GM19035 (cell line): ENCODE results near the gene SMIM36.
"Not testable (repeated sequence)": the region's sequence is repeated elsewhere in the genome, so short reads cannot be mapped to it uniquely, and the experiment has no call there.

ENCODE experiments used
- ATAC-seq: cut with Tn5 transposase; IDR thresholded peaks from one replicate; pipeline ENCODE4 v1.9.1; 2021; ENCODE audit not compliant: unreplicated experiment

Gene SMIM36

DNA sequence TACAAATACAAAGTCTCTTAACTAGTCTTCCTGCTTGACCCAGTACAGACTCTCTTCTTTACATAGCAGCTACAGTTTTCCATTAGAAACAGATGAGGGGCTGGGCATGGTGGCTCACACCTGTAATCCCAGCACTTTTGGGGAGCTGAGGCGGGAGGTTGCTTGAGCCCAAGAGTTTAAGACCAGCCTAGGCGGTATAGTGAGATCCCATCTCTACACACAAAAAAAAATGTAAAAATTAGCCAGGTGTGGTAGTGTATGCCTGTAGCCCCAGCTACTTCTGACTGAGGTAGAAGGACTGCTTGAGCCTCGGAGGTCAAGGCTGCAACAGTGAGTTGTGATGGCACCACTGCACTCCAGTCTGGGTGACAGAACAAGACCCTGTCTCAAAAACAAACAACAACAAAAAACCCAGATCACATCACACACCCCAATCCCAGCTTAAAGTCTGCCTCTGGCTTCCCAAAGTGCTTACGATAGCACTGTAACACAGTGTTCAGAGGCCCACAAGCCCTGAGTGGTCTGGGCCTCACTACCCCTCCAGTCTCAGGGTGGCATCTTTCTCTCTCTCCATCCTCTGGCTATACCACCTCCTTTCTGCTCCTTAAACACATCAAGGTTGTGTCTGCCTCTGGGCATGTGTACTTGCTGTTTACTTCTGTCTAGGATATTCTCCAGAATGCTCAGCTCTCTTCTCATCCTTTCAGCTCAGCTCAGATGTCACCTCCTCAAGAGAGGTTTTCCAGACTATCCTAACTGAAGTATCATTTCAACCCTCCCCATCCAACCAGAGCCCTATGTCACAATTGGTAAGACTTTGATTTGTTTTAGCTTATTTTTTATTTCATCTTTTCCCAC is 93.6 kb downstream of the SMIM36 start:
- ATAC-seq, result no peak

DNA sequence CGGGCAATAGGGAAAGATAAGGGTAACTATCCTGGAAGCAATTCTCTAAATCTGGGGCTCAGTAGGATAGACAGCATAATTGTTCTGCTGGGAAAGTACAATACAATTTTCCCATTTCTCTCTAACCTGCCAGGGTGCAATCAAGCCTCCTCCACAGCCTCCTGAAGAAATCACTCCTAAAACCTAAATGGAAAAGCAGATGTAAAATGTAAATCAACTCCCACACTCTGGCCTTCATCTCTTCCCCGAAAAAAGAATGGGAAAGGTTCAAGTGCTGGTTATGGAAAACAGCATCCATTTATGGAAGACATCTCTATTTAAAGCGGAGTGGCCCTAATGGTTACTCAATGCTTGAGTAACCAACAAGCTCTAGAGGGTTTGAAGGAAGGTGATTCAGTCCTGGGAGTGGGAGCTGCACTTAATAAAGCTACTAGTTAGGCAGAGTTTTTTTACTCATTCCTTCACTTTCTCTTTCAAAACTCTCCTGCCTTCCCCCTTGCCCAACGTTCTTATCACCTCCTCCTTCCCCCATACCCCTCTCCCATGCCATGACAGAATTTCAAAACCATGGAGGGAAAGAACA is 94.7 kb downstream of the SMIM36 start:
- ATAC-seq, result no peak

DNA sequence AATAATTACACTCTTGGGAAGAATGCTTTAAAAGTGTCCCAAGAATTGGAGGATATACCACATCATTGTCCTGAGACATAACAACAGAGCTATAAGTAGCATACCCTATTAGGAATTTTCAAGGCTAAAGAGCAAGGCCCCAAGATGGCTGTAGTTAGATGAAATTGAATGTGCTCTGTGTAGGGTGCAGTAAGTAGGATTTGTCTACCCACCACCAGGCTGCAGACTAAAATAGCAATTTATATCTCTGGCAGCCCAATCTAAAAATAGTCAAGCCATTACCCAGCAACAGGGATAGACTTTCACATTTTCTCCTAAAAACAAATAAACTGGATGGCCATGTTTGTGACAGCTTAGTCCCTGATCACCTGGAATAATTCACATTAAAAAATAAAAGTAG is 95.3 kb downstream of the SMIM36 start:
- ATAC-seq, result no peak

DNA sequence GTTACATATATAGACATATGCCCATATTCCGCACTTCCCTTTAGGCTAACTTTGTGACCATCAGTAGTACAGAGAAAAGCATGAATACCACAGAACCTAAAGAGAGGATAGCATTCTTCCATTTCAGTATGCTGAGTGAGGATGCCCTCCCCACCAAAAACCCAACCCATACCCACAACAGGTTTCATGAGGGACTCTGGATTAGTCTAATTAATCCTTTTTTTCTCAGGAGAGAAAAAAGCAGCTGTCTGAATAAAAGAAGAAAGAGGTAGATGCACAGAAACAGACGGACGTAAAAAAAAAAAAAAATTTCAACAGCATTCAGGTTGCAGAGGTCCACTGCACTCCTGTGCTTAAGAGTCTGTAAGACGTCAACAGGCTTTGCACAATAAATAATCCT is 96.3 kb downstream of the SMIM36 start:
- ATAC-seq, result no peak

DNA sequence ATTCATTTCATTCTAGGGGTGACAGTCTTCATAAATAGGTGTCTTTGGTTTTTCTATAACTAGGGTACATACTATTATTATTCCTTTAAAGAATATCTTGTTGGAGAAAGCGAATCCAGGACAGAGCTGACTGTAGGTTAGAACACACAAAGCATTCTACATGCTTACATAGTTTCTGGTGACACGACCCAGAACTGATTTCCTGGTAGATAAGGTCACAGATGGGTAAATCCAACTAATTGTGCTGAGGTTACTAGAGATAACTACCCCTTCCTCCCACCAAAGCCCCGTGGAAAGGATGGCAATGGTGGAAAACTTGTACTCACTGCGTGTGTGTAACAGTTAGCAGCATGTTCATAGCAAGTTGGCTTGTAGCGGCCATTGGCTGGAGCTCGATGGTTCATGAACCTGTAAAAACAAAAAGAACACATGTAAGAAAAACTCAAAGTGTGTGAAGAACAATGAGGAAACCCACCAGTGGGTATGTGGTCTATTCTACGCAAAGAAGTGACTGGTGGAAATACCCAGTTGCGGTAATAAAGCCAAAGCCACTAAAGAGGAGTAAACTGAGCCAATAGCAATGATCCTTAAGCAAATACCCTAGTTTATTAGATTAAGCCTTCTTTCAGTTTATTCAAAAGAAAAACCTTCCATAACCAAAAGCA is 97.3 kb downstream of the SMIM36 start:
- ATAC-seq, result no peak

DNA sequence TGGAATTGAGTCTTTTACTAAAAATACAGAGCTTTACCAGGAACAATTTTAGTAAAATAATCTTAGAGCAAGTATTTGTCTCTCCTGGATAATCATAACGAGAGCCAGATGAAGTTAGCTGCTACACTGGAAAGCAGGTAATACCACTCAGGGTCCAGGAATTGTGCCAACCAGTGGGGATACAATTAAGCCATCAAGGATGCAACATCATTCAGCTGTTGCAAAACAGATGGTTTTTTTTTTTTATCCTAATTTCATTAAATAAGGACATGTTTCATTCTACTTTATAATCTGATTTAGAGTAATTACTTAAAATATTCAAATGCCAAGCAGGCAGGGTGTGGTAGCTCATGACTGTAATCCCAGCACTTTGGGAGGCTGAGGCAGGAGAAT is 99.8 kb downstream of the SMIM36 start:
- no peak for ATAC-seq

DNA sequence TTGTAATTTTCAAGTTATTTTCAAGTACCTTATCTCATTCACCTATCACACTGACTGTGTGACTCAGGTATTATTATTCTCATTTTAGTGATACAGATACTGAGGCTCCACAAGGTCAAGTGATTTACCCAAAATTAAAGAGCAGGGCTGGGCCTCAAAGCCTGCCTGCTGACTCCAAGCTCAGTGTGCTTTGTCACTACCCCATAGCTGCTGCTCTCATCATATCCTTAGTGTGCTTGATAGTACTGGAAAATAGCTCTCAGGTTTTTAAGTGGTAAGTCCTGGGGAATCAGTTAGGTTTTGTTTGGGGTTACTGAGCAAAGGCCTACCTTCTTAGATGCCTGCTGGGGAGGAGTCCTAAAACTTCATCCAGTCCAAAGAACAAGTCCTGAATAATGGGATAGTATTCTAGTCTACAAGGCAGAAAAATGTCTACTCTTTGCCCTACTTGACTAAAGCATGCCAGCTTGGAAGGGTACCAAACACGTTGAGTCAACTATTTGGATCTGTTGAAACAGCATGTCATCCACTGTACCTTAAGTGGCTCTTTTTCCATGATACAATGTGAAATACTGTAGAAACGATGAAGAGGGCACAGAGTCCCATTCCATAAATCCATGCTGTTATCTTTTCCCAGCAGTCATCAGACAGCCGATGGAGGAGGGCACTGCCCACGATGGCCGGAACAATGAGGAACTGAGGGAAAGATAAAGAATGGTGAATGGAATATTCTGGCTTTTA is 100.4 kb downstream of the SMIM36 start:
- no peak for ATAC-seq

DNA sequence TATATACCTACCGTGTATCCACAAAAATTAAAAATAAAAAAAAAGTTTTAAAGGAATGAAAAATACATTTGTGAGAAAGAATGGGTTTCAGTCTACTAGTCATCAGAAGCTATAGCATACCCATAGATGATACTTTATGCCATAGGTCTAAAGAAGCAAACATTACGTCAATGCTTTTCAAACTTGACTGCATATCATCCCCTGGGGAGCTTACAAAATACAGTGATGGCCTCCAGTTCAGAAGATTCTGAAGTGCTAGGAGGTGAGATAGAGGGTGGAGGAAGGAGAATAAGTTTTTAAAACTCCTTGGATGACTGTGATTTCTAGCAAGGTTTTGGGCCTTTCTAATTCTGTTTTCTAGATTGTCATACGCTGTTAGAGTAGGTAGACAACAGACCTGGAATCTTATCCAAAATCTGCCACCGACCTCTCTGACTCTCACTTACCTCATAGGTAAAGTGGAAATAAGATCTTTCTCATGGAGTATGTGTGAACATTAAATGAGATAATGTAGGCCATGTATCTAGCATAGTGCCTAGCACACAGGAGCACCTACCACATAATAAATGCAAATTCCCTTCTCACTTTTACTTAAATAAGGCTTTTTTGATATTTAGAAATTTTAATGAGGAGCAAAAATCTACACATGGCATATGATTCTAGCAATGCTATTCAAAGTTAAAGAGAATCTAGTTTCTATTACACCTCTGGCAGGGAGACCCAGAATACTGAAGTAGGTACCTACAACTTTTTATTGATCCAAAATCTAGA is 102.0 kb downstream of the SMIM36 start:
- no peak for ATAC-seq

DNA sequence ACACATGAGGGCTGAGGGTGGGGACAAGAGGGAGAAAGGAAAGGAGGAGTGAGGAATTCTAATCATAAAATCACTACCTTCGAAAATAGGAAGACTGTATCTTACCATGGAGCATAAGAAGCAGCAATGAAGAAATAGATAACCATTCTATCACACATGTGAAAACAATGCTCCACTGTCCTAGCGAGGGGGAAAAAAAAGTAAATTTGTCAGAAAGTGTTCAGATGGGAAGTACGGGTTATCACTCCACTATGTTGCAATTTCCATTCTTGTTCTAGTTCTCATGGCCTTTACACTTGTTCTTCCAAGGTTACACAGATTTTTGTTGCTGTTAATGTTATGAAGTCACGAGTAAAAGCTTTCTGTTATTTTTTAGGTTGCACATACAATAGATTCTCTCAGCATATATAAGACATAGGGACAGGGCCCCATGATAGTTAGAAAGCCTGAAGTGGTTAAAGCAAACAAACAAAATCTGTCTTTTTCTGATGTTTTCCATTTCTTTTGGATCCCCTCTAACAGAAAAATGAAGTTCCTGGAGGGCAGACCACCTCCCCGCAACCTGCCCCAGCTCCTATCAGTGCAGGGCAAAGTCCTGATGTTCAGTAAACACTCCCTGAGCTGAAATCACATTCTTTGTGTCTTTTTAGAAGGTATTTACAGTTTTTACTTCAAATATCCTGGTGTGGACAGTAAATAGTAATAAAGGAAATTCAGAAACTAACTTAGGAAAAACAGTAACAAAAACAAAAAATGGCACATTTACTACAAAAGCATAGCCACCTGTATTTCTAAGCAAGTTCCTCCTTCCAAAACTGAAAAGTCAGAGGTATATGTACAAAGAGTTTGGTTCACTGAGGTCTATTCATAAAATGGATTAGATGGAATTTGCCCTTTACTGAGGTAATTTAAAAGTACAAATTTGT is 103.3 kb downstream of the SMIM36 start:
- no peak for ATAC-seq

DNA sequence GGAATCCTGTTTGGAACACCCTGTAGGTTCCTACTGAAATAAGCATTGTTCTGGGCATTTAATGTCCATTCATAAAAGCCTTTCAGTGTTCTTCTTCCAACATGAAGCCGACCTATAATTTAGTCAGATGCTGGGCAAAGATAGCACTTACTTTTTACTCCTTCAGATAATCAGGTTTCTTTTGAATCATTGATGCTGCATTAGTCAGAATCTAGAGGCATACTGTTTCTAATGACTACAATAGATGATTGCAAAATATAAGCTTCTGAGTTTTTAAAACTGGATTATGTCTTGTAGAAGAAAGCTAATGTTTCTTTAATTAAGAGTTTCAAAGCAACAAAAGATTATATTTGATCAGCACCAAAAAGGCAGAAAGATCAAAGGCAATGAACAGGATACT is 105.7 kb downstream of the SMIM36 start:
- no peak for ATAC-seq

DNA sequence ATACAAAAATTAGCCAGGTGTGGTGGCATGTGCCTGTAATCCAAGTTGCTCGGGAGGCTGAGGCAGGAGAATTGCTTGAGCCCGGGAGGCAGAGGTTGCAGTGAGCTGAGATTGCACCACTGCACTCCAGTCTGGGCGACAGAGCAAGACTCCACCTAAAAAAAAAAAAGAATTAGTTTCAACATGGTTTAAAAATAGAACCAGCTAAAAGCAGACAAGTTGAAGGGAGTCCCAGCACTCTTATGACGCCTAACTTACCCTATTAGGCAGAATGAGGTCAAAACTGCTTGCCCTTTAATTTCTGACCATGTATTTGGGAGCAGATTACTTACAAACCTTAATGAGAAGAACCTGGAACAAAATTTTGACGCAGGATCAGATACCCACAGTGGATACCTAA is 107.1 kb downstream of the SMIM36 start:
- ATAC-seq, result not testable (repeated sequence)

DNA sequence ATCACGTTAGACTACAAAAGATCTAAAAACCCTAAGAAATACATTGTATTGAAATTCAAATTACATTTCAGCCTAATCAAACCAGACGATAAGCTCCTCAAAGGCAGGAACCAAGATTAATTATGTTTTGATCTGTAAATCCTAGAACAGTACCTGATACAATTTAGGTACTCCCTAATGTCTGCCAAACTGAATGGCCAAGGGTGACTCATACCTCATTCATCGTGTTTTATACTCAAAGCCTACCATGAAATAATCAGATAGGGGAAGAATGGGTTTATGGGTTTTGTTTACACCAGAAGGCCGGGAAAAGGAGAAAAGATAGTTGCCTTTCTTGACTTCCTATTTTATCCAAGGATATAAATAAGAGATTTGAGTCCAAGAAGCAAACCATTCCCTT is 108.9 kb downstream of the SMIM36 start:
- no peak for ATAC-seq
